Fibroblast of the aortic adventitia (primary cell): ENCODE results near the gene OMP. TPM values are rescaled to one million over a fixed set of nuclear protein-coding genes. Genes with fewer than 3 reads are reported as not detected.

Source experiments
- DNase-seq: peaks from one replicate; pipeline ENCODE4 v3.0.0-alpha.2; 2010; ENCODE audit warnings: low read depth
- H3K4me3 ChIP-seq: 2 replicates; pipeline ENCODE4 v1.5.1; 2011; ENCODE audit warnings: low read depth, mild to moderate bottlenecking, control low read depth, low read length, moderate library complexity
- CTCF ChIP-seq: IDR thresholded peaks from 2 replicates; pipeline ENCODE4 v1.5.1; 2011; ENCODE audit warnings: mild to moderate bottlenecking, low read length, control low read depth, inconsistent platforms; ENCODE audit not compliant: insufficient read depth
- total RNA-seq: library from RNA; depleted of rRNA; stranded (reverse); fragments of >200 nt; gene quantifications from 2 replicates; pipeline ENCODE4 v1.2.3, GENCODE V29; 2012; ENCODE audit warnings: low replicate concordance

The OMP gene
- total RNA-seq, 1 donor: 1.1 TPM

- TF ChIP-seq CTCF: no peak
- no peak for DNase-seq
- no peak overlapping the region for H3K4me3 ChIP-seq
Measured at GRCh38 chr11:77129842-77130756, 27.5 kb downstream of the OMP start.

GRCh38 chr11:77130763-77131513 lies 28.3 kb downstream of the OMP start:
- H3K4me3 ChIP-seq: no peak overlapping the region
- peak; percentile 72 for DNase-seq
- no peak for TF ChIP-seq CTCF

GRCh38 chr11:77131560-77131959 lies 28.9 kb downstream of the OMP start:
- no peak for TF ChIP-seq CTCF
- no peak overlapping the region for H3K4me3 ChIP-seq
- peak; percentile 28 for DNase-seq

GRCh38 chr11:77135069-77135468 lies 32.4 kb downstream of the OMP start:
- H3K4me3 ChIP-seq: no peak overlapping the region
- TF ChIP-seq CTCF: no peak
- no peak for DNase-seq

GRCh38 chr11:77136074-77136473 lies 33.4 kb downstream of the OMP start:
- peak; percentile 36 for DNase-seq
- no peak for TF ChIP-seq CTCF
- H3K4me3 ChIP-seq: no peak overlapping the region

- no peak for DNase-seq
- H3K4me3 ChIP-seq: no peak overlapping the region
- TF ChIP-seq CTCF: no peak
Measured at GRCh38 chr11:77136784-77137420, 34.3 kb downstream of the OMP start.
